SK-N-MC (cell line): Measurements from ENCODE around the gene FAM81B.

Experiments used
- EZH2 ChIP-seq: fragments of 200-600 bp; sonication (generic); IDR thresholded peaks from one replicate; pipeline ENCODE4 v1.6.1; 2017; ENCODE audit warnings: antibody characterized with exemption
- POLR2AphosphoS5 ChIP-seq: IDR thresholded peaks from 2 replicates; pipeline ENCODE4 v1.6.1; 2012; ENCODE audit warnings: mild to moderate bottlenecking, low read depth, low read length, borderline replicate concordance

- TF ChIP-seq EZH2 (no peak), POLR2AphosphoS5 (no peak)
Measured at GRCh38 chr5:95380103-95380628, 11.0 kb upstream of the FAM81B start.
